ENCODE data around the gene SHISA9. TPM values are rescaled to one million over a fixed set of nuclear protein-coding genes. Genes with fewer than 3 reads are reported as not detected.

Gene SHISA9
- total RNA-seq, 3 donors from 2014 or later, result 0.87 to 7.3 (median 3.0) TPM

DNA sequence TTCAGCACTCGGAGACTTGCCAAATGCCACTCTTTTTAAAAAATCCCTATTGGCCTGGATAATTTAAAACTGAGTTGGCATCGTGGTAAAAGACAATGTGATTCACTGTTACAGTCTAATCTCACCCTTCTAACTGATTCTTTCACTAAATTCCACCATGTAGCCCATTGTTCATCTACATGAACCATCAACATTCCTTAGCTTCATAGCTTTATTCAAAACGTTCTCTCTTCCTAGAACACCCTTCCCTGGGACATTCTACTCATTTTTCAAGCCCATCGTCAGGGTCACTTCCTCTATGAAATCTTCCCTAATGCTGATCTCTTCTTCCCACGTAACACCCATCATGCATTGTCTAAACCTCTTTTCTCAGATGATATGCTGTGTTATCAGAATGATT lies 15.7 kb upstream of the SHISA9 start:
- Histone ChIP-seq H3K4me1 (ENCODE audit: low read depth) (no peaks in the 10 kb centered on the region), H3K36me3 (ENCODE audit: low read depth) (no peaks in the 10 kb centered on the region), H3K4me3 (no peak overlapping the region), H3K9me3 (no peaks in the 10 kb centered on the region)
- DNase-seq, result no peak
- TF ChIP-seq, protein P1, sequence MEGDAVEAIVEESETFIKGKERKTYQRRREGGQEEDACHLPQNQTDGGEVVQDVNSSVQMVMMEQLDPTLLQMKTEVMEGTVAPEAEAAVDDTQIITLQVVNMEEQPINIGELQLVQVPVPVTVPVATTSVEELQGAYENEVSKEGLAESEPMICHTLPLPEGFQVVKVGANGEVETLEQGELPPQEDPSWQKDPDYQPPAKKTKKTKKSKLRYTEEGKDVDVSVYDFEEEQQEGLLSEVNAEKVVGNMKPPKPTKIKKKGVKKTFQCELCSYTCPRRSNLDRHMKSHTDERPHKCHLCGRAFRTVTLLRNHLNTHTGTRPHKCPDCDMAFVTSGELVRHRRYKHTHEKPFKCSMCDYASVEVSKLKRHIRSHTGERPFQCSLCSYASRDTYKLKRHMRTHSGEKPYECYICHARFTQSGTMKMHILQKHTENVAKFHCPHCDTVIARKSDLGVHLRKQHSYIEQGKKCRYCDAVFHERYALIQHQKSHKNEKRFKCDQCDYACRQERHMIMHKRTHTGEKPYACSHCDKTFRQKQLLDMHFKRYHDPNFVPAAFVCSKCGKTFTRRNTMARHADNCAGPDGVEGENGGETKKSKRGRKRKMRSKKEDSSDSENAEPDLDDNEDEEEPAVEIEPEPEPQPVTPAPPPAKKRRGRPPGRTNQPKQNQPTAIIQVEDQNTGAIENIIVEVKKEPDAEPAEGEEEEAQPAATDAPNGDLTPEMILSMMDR (IDR thresholded peaks at IDR 0.05), result no peak
- ATAC-seq, result no peak
- intact Hi-C loops (cut with DNase I, micrococcal nuclease), result no loop called here

DNA sequence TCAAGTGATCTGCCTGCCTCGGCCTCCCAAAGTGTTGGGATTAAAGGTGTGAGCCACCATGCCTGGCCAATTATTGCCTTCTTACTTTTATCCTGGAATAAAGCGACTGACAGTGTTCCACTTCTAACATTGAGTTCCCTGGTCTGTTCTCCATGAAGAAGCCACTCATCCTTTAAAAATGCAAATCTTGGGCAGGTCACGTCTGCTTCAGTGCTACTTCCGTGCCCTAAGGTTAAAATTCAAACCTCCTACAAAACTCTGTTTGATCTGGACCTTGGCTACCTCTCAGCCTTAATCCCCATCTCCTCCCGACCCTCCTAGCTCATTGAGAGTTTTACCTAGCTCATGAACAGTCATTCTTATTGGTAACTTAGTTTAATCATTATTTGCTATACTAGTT lies 9.6 kb upstream of the SHISA9 start:
- no peaks in the 10 kb centered on the region for H3K36me3 ChIP-seq (ENCODE audit: low read depth)
- no peak for DNase-seq
- H3K4me3 ChIP-seq, result no peak overlapping the region
- no peaks in the 10 kb centered on the region for H3K9me3 ChIP-seq
- H3K4me1 ChIP-seq (ENCODE audit: low read depth), result no peaks in the 10 kb centered on the region
- no peak for ATAC-seq
- intact Hi-C loops (cut with DNase I, micrococcal nuclease), result loop anchor here in 1 of 2 donors (10.0 kb wide), 1 partner anchor 563 kb away; no protein-coding TSS in a partner anchor
- TF ChIP-seq, protein P1 (IDR thresholded peaks at IDR 0.05), result no peak

DNA sequence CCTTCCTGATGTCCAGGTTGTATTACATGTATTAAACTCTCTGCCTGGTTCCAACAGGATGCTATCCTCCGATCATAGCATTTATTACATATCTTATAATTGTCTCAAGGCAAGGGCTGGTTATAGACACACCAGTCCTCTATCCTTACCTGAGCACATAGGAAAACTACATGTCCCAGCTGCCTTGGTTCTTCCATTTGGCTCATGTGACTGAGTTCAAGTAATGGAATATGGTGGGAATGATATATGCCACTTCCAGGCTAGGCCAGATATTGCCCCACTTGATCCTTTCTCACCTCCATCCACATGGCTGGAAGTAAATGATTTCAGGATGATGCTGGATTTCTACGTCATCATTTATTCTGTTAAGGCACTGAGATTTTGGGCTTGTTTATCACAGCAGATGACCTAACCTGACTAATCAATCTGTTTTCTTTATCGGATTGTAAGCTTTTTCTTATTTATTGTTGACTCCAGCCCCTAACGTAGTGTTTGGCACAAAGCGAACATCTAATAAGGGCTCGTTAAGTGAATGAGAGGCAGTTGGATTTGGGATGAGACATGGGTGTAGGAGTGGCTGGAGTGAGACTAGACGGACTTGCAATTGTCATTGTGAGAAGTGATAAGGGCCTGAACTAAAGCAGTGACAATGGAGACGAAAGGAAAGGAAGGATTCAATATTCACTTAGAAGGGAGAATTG lies 8.2 kb upstream of the SHISA9 start:
- DNase-seq (no peak), ATAC-seq (no peak)
- H3K4me1 ChIP-seq (ENCODE audit: low read depth), result no peaks in the 10 kb centered on the region
- H3K36me3 ChIP-seq (ENCODE audit: low read depth), result no peaks in the 10 kb centered on the region
- TF ChIP-seq, protein P1 (IDR thresholded peaks at IDR 0.05), result no peak
- no peak overlapping the region for H3K4me3 ChIP-seq
- intact Hi-C loops (cut with DNase I, micrococcal nuclease), result loop anchor here in 1 of 2 donors (10.0 kb wide), 1 partner anchor 562 kb away; no protein-coding TSS in a partner anchor
- no peaks in the 10 kb centered on the region for H3K9me3 ChIP-seq

DNA sequence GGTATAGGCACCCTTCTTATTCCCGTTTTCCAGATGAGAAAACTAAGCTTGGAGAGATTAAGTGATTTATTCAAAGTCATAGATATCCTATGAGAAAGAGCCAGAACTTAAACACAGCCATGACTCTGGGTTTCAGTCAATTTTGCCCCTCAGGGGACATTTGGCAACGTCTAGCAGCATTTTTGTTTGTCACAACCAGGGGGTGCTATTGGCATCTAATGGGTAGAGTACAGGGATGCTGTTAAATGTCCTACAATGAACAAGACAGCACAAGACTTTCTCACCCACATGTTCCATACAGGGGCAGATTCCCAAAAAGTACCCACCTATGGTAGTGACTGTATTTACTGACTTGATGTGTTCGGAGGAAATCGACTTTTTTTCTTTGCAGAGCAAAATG lies 4.8 kb upstream of the SHISA9 start:
- Histone ChIP-seq H3K4me1 (ENCODE audit: low read depth) (no peaks in the 10 kb centered on the region), H3K36me3 (ENCODE audit: low read depth) (no peaks in the 10 kb centered on the region), H3K4me3 (no peak overlapping the region), H3K9me3 (no peaks in the 10 kb centered on the region)
- intact Hi-C loops (cut with DNase I, micrococcal nuclease), result loop anchor here in 1 of 2 donors (10.0 kb wide), 1 partner anchor 558 kb away; no protein-coding TSS in a partner anchor
- ATAC-seq (no peak), DNase-seq (no peak)
- TF ChIP-seq, protein P1 (IDR thresholded peaks at IDR 0.05), result no peak

DNA sequence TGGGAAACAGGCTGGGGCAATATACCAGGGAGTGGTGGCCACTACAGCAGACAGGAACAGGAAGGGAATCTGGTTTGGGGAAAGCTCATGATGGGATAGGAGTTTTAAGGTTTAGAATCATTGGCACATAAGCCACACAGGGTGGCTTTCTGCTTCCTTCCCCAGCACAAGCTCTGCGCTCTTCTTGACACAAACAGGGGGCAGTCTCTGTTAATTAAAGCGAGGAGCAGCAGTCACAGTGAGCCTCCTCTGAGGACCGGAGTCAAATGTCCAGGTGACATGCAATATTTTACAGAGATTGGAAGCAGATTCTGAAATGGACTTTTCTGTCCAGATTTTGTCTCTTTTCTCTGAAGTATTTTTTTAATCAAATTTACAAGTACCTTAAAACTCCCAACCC lies 2.8 kb upstream of the SHISA9 start:
- TF ChIP-seq, protein P1 (IDR thresholded peaks at IDR 0.05), result no peak
- H3K4me1 ChIP-seq (ENCODE audit: low read depth), result no peaks in the 10 kb centered on the region
- no peaks in the 10 kb centered on the region for H3K36me3 ChIP-seq (ENCODE audit: low read depth)
- no peak for DNase-seq
- intact Hi-C loops (cut with DNase I, micrococcal nuclease), result loop anchor here in 1 of 2 donors (10.0 kb wide), 1 partner anchor 556 kb away; no protein-coding TSS in a partner anchor
- ATAC-seq, result no peak
- H3K4me3 ChIP-seq, result no peak overlapping the region
- no peaks in the 10 kb centered on the region for H3K9me3 ChIP-seq
